ENCODE data around the gene OLFML2B.

The OLFML2B gene

DNA sequence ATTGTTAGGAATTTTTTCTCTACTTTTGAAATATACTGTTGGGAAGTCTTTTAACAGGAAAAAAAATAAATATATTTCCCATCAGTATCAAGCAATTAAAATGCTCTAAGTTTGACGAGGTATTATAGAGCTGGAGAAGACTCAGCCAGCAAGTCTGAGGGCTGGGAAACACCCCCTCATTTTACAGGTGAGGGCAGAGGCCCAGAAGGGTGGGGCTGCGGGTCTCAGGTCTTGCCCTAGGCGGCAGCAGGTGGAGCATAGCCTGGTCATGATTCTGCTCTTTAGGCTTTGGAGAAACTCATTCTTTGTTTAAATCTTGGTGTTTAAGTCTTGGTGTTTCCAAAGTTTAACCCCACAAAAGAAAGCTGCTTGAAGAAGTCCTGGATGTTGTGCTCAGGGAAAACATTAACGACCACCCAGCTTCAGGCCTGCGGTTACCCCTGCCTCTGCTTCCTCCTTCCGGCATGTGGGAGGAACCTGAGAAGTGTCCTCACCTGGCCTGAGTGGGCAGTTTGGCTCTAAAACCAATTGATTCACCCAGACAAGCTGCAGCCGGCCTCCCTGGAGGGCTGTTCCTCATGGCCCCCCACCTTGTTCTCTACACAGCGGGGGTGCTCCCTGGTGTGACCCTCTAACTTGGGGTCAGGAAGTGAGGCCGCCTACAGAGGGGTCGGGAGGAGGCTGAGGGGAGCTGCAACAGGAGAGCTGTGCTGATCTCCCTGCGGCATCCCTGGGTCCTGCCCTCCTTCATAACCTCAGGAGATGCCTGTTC lies 41.7 kb downstream of the OLFML2B start:
- DNase-seq (ENCODE audit: extremely low read depth in 1 of 2, low read depth in 1 of 2): no peak

DNA sequence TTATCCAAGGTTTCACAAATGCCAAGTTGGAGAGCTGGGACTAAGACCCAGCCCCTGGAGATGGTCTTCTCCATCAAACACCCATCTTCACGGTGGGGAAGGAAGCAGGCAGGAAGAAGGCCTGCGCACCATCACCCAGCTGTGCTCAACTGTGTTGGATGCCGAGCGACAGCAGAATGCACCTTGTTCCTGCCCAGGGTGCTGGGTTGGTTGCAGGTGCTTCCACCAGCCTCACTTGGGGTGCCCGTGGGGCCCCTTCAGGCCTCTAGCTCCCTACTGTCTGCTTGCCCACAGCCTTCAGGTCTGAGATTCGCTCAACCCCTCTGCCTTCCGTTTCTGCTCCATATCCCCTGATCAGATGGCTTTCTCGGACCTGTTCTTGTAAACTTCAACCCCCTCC lies 42.5 kb downstream of the OLFML2B start:
- no peak for DNase-seq (ENCODE audit: extremely low read depth in 1 of 2, low read depth in 1 of 2)

DNA sequence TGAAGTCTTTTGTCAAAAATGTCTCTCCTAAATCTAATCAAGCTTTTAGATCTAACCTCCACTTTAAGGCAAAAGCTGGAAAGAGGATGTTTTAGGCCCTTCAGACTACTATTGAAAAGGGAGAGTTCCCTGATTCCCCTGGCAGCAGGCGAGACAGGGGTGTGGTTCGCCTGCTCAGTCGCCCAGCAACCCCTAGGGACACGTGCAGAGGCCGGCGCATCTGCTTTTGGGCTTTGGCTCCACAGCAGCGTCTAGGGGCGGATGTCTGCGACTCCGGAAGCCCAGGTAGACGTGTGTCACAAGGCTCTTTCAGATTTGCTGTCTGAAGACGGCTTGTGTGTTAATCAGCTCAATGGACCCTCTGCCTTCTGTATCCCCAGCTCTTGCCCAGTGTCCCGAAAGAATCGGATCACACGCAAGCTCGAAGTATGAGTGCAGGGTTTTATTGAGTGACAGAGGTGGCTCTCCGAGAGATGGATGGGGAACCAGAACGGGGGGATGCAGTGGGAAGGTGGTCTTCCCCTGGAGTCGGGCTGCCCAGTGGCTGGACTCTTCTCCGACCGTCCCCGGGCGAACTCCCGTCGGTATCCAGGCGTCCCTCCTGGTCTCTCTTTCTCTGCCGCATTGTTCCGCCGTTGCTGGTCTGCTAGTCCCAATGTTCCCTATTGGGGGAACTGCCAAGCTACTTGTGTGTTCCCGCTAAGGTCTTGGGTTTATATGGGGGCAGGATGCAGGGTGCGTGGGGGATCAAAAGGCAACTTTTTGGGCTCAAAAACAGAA lies 45.5 kb downstream of the OLFML2B start:
- DNase-seq (ENCODE audit: extremely low read depth in 1 of 2, low read depth in 1 of 2): no peak

DNA sequence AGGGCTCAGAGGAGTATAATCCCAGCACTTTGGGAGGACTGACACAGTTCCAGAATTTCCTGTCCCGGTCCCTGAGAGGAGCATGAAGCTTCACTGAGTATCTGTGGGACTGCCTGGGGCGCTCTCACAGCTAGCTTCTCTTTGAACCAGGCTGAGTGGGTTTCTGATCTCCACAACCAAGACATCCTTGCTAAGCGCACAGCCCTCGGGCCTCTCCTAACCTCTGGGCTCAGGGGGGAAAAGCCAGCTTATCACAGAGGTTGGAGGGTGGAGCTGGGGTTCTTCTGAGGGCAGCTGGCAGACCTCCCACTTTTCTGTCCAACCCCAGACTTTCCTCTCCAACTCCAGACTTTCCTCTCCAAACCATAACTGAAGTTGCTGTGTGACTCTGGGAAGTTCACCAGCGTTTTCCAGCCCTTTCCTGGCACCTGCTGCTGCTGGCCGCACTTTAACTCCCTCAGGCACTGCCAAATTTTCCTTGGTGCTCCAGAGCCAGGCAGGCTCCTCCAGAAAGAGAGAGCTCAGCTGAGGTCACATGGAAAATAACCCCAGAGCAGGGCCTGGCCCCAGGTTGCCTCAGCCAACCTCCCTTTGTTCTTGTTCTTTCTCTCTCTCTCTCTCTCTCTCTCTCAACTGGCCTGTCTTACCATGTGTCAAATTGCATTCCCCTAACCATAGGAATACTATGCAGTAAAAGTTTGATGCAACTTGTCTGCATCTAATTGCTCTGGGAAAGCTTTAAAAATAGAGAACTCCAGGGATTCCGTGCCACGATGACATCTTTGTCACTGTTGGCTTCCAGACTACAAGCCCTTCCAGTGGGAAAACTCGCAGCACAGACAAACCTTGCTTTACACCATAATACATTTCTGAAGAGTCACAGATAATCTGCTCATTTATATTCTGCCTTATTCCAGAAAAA lies 49.5 kb downstream of the OLFML2B start:
- DNase-seq (ENCODE audit: extremely low read depth in 1 of 2, low read depth in 1 of 2): no peak

DNA sequence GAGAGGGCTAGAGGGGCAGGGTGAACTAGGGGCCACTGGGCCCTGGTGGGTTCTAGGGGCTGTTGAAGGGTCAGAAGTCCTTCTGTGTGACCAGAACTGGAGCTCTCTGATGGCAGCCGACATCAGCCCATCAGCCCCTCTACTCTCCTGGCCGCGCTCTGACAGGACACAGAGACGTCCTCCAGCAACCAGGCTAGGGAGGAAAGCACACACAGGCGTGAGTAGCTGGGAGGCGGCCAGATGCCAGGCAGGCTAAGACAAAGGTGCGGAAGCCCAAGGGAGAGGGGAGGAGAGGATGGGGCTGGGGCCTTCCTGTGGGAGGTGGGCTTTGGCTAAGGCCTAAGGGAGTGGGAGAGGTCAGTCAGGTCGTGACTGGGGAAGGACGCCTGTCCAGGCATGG lies 50.8 kb downstream of the OLFML2B start:
- no peak for DNase-seq (ENCODE audit: extremely low read depth in 1 of 2, low read depth in 1 of 2)

DNA sequence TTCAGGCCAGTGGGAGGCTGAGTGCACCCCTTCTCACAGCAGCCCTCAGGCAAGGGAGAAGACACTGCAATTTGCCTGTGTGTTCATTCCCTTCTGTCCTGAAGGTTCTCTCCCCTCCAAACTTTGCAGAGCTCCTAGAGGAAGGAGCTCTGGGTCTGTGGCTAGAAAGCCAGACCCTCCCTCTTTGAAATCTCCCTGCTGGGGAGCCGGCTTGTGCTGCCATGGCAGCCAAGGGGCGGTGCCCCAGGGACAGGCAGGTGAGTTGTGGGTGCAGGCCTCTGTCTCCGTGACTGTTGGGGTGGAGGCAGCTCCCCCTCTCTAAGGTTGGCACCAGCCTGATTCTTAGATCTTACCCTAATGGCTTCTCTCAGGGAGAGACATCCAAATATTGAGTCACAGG lies 53.0 kb downstream of the OLFML2B start:
- DNase-seq (ENCODE audit: extremely low read depth in 1 of 2, low read depth in 1 of 2): no peak

DNA sequence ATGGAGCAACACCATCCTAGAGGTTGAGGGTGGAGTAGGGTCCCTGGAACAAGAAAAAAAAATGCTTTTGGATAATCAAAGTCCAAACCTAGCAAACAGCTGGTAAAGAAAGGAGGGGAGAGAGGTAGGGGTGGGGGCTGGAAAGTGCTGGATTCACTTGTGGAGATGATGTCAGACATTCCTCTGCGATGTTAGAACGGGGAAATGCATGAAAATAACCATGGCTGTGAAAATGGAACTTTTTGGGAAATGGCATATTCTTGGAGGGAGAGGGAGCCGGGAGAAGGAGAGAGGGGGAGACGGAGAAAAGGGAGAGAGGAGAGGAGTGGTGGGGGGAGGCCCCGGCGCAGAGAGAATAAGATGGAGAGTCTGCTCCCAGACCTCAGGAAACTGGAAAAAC lies 53.6 kb downstream of the OLFML2B start:
- no peak for DNase-seq (ENCODE audit: extremely low read depth in 1 of 2, low read depth in 1 of 2)

DNA sequence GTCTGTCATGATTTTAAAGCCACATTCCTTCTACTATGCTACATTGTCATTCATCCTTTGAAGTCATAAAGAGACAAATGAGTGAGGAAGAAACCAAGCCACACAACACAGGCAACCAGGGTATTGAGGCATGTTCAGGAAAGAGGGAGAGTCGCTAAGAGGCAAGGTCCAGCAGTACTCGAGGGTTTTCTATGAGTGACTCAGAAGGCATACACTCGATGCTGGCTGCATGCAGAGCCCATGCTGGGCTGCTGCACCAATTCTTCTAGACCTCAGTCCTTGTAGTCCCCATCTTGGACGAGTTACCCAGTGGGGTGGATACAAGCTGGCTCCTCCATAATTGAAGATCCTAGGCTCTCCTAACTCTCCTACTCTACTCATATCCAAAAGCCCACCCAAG lies 57.6 kb downstream of the OLFML2B start:
- DNase-seq (ENCODE audit: extremely low read depth in 1 of 2, low read depth in 1 of 2): no peak

DNA sequence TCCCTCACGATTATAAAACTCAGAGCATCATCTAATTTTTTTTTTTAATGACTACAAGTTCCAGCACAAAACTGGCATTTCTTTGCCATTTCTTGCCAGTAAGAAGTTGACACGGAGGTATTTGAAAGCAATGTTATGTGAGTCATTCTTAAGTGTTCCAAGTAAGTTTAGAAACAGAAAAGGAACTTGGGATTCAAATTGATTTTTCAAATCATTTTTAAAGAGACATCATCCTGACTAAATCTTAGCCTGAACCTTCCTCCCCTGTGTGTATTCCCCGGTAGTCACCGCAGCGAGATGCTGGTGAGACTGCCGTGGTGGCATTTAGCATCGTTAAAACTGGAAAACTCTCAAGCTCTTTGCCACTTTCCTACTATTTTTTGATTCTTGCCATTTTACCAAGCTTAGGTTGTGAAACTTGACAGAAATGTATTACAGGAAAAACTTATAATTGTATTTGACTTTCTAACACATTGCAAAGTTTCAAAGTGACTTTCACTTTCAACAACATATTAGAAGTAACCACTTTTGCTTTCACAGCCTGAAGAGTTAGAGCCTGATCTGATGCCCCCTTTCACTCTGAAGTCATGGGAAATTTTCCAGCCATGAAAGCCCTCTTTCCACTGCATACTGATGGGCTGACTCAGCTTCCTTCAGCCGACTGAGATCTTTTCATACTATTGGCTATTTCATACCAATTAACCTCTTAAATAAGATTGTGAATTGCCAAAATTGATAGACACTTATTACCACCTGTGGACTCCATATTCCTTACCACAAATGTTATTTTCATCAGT lies 61.4 kb downstream of the OLFML2B start:
- DNase-seq (ENCODE audit: extremely low read depth in 1 of 2, low read depth in 1 of 2): peak; percentile 11

DNA sequence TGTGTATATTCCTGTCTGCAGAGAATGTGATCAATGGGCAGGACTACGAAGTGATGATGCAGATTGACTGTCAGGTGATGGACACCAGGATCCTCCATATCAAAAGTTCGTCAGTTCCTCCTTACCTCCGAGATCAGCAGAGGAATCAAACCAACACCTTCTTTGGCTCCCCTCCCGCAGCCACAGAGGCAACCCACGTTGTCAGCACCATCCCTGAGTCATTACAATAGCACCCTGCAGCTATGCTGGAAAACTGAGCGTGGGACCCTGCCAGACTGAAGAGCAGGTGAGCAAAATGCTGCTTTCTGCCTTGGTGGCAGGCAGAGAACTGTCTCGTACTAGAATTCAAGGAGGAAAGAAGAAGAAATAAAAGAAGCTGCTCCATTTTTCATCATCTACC lies 65.2 kb downstream of the OLFML2B start:
- DNase-seq (ENCODE audit: extremely low read depth in 1 of 2, low read depth in 1 of 2): peak in 1 of 2 donors; percentile 1

DNA sequence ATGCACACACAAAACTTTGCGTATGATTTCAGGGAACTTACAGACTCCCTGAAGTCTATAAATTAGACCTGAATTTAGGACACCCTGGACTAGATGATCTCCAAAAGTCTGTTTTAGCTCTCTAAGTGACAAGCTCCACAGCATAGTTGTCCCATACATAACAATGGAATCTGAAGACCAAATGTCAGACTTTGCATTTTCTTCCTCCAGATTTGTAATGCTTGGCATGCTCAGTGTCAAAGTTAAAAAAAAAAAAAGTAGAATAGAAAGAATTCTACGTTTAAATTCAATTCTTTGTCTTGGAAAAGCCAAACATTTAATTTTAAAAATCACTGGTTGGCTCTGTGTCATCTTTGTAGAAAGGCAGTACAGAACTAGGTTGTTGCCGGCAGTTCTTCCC lies 66.7 kb downstream of the OLFML2B start:
- DNase-seq (ENCODE audit: extremely low read depth in 1 of 2, low read depth in 1 of 2): no peak

DNA sequence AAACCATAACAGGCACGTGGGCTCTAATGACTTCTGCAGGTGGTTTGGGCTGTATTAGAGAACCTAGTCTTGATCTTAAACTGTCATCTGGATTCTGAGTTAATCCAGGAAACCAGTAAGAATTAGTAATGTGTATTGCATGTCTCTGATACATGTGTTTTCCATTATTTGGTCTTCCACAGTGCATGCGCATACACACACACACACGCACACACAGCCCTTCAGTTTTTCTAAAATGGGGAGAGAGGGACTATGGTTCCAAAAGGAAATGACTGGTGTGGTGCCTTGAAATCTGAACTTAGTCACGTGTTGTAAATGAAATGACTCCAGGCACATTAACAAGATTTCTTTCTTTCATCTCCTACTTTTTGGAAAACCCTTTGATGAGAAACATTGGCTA lies 67.6 kb downstream of the OLFML2B start:
- DNase-seq (ENCODE audit: extremely low read depth in 1 of 2, low read depth in 1 of 2): no peak

DNA sequence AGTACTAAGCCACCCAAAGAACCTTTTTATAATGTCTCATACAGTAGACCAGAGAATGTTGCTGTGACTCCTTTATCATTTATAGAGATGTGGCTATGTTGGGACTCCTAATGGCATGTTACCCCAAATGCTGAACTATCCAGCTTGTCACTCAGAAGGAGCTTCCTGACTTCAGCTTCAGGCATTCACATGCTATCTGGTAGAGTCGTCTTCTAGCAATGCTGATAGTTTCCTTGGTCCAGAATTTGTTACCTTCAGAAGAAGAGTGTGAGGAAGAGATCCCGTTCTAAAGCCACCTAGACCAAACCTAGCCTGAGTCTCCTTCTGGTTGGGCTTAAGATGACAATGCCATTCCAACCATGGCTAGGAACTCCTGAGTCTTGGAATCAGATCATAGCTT lies 68.1 kb downstream of the OLFML2B start:
- DNase-seq (ENCODE audit: extremely low read depth in 1 of 2, low read depth in 1 of 2): no peak

DNA sequence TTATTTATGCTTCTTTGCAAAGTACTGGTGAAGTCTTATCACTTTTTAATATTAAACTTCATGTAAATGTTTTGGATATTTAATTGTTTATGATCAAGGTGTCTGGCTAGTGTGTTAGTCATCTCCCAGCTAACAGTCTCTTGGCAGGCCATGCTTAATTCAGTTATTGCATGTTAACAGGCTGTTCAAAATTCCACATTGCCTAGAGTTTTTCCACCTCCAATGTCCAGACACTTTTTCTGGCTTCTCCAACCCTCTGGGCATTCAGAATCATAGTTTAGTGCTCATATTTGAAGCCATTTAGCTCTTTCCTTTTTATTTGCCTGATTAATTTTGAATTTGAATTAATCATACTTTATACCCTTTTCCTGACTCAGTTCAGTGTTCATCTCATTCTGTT lies 69.2 kb downstream of the OLFML2B start:
- no peak for DNase-seq (ENCODE audit: extremely low read depth in 1 of 2, low read depth in 1 of 2)

DNA sequence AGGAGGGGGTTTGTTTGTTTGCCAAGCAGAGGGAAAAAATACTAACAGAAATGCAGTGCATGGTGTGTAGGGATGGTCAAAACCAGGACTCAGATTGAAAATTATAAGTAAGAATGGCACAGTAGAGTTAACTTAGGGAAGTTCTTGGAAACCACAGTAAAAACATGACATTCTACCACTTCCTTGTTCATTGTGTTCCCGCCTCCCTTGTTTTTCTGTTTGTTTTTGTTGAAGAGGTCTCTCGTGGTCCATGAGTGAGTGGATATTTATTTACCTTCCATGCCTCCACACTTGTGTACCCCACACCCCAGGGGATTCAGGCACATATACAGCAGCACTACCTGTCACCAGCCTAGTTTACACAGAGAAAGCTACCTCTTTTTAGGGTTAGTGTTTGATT lies 69.6 kb downstream of the OLFML2B start:
- DNase-seq (ENCODE audit: extremely low read depth in 1 of 2, low read depth in 1 of 2): no peak

DNA sequence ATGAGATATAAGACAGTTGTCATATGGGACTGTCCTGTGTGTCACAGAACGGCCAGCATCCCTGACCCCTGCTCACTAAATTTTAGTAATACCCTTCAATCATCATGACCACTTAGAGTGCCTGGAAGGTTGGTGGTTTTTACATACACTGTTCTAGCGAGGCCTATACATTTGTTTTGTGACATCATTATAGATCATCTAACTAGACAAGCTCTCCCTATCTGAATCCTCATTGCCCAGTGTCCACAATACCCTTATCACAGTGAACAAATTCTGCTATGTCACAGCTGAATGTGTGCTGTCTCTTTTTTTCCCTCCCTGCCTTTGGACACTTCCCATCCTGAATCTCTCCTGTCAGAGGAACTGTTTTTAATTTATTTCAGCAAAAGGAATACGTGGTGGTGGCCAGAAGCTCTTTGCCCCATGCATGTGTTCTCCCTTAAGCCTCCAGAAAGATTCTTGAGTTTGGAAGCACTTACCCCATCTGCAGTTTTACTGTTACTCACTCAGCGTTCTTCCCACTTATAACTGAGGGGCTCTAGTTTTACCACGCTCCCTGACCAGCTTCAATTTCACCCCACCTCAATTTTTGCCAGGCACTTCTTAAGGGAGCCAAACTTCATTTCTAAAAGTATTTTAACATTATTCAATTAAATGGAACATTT lies 70.3 kb downstream of the OLFML2B start:
- no peak for DNase-seq (ENCODE audit: extremely low read depth in 1 of 2, low read depth in 1 of 2)

DNA sequence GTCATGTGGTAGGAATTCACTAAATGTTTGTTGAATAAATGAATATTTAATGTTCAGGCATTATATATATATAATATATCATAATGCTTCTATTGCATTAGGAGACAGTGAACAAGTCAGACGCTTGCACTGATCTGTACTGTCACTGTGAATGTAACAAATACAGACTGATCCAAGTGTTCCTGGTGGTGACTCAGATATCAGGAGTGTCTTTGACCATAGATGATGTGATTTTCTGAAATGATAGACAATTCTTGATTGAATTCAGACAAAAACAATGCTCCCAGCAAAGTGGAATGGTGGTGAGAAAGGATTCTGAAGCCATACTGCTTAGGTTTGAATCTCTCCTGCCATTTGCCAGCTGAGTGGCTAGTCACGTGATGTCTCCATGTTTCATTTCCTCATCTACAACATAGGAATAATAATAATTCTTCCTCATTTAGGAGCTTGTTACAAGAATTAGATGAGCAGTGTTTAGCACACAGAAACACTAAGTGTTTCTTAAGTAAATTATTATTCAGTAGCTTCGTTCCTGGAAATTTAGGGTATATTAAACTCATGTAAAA lies 71.0 kb downstream of the OLFML2B start:
- DNase-seq (ENCODE audit: extremely low read depth in 1 of 2, low read depth in 1 of 2): no peak

DNA sequence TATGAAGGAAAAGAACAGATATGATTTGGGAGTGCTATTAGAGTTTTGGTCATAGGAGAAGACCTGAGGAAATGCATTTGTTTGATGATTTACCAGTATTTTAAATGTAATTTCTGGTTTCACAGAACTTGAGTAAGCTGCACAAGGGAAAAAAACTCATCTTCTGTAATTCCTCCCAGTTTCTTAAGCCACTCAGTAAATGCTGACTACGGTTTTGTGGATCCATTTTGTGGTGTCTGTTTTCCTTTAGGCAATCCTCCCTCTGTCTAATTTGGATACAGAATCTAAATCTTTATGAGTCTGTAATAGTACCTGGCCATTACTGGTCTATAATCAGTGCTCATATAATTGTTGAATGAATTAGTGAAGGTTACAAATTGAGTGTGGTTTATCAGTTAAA lies 72.0 kb downstream of the OLFML2B start:
- DNase-seq (ENCODE audit: extremely low read depth in 1 of 2, low read depth in 1 of 2): no peak

DNA sequence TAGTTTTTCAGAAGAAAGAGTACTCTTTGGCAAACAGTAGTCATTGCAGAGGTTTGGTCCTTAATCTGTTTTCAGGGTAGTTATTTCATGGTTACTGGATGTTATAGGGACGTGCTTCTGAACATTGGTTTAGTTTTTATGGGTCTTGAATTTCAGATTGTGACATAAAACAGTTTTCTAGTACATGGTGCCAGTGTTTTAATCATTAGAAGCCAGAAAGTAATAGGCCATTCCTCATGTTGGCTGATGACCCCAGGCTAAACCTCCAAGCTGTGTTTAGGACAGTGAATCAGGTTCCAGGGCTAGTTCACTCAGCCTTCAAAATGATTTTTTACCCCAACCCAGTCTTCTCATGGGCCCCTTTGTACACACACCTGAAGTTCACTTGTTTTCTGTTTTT lies 73.3 kb downstream of the OLFML2B start:
- no peak for DNase-seq (ENCODE audit: extremely low read depth in 1 of 2, low read depth in 1 of 2)

DNA sequence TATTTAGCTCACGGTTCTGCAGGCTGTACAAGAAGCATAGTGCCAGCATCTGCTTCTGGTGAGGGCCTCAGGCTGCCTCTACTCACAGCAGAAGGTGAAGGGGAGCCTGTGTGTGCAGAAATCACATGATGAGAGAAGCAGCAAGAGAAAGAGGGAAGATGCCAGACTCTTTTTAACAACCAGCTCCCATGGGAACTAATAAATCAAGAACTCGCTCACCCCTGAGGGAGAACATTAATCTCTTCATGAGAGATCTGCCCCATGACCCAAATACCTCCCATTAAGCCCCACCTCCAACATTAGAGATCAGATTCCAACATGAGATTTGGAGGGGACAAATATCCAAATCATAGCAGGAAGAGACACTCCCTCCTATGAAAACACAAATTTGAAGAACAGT lies 74.1 kb downstream of the OLFML2B start:
- no peak for DNase-seq (ENCODE audit: extremely low read depth in 1 of 2, low read depth in 1 of 2)
